K562 (cell line): ENCODE measurements around the gene GATB. TPM values are rescaled to one million over a fixed set of nuclear protein-coding genes. Genes with fewer than 3 reads are reported as not detected.

Experiments used
- ATAC-seq: fragments of 200-7000 bp; cut with Tn5 transposase; 3 replicates; pipeline ENCODE4 v1.9.1; 2020; ENCODE audit warnings: moderate library complexity
- BruUV-seq: library from RNA; stranded (reverse); fragments of 400-500 nt; replicated peaks from 2 replicates; lab custom pipeline; 2021; lab: Mats Ljungman, UMichigan
- CTCF ChIA-PET: fragments of 300-600 bp; formaldehyde crosslinking; extraction: SDS; loops from one replicate; lab custom pipeline; 2021; ENCODE audit warnings: low intra/inter-chr PET ratio; lab: Yijun Ruan, JAX
- POLR2A ChIA-PET: fragments of 300-600, 350-650 bp; sonication (Branson Sonifier 250); formaldehyde crosslinking; extraction: SDS; loops from one replicate; lab custom pipeline; 2021; ENCODE audit warnings: antibody characterized with exemption, inconsistent platforms; lab: Yijun Ruan, JAX
- DNase-seq, 4 experiments: peaks; one replicate each; pipeline versions ENCODE4 v3.0.0 to v3.0.0-alpha.2; 2011 to 2018; ENCODE audit warnings: low spot score in 3 of 4, mixed read lengths in 3 of 4; ENCODE audit errors: extremely low read depth in 1 of 4
- FAIRE-seq: peaks from 2 replicates; lab custom pipeline; 2011; peaks lifted over from hg19 to GRCh38; lab: Jason Lieb, UNC
- H2AFZ ChIP-seq: 2 replicates; pipeline ENCODE4 v1.6.0; 2011; ENCODE audit warnings: low read depth, low read length, control low read depth, inconsistent platforms
- H3K27ac ChIP-seq: fragments of 200-600 bp; 3 replicates; pipeline ENCODE4 v1.8.0; 2011; ENCODE audit warnings: low read depth, mild to moderate bottlenecking, control low read depth, inconsistent platforms, low read length, moderate library complexity, mixed read lengths; ENCODE audit errors: extremely low read depth
- H3K27me3 ChIP-seq, 2 experiments: fragments of 300-600 bp in 1 of 2; 2 replicates in 1 of 2; 3 replicates in 1 of 2; pipeline versions ENCODE4 v1.6.0 to v1.8.0; 2011; ENCODE audit warnings: inconsistent platforms in 2 of 2, low read length in 2 of 2, mild to moderate bottlenecking in 1 of 2, mixed read lengths in 1 of 2, moderate library complexity in 1 of 2; ENCODE audit not compliant: control insufficient read depth in 2 of 2, insufficient read depth in 2 of 2
- H3K36me3 ChIP-seq: fragments of 300-600 bp; 3 replicates; pipeline ENCODE4 v1.8.0; 2011; ENCODE audit warnings: mild to moderate bottlenecking, low read length, inconsistent platforms; ENCODE audit not compliant: control insufficient read depth, insufficient read depth
- H3K4me1 ChIP-seq, 2 experiments: fragments of 200-600 bp in 1 of 2; replicated peaks in 1 of 2; 2 replicates in 1 of 2; 3 replicates in 1 of 2; pipeline versions ENCODE4 v1.5.1 to v1.8.0; 2011; ENCODE audit warnings: inconsistent platforms in 2 of 2, low read length in 2 of 2, mild to moderate bottlenecking in 1 of 2, mixed read lengths in 1 of 2, moderate library complexity in 1 of 2; ENCODE audit not compliant: control insufficient read depth in 2 of 2, insufficient read depth in 2 of 2
- H3K4me2 ChIP-seq: 2 replicates; pipeline ENCODE4 v1.6.1; 2011; ENCODE audit warnings: low read length, control low read depth, inconsistent platforms, mixed read lengths; ENCODE audit not compliant: insufficient read depth
- H3K4me3 ChIP-seq: fragments of 200-600 bp; sonication (generic), shearing (Covaris generic); 2 replicates; pipeline ENCODE4 v1.5.1; 2016; ENCODE audit warnings: control low read depth, inconsistent platforms
- H3K79me2 ChIP-seq: fragments of 200-600 bp; 3 replicates; pipeline ENCODE4 v1.8.0; 2011; ENCODE audit warnings: low read length, inconsistent platforms; ENCODE audit not compliant: control insufficient read depth, insufficient read depth
- H3K9ac ChIP-seq, 2 experiments: 2 replicates each; pipeline versions ENCODE4 v1.6.0 to v1.6.1; 2011; ENCODE audit warnings: low read depth in 2 of 2, low read length in 2 of 2, control low read depth in 1 of 2, inconsistent platforms in 1 of 2, mild to moderate bottlenecking in 1 of 2, mixed read lengths in 1 of 2; ENCODE audit not compliant: insufficient read depth in 1 of 2
- H3K9me1 ChIP-seq: one replicate; pipeline ENCODE4 v1.6.0; 2011; ENCODE audit warnings: inconsistent platforms, mild to moderate bottlenecking, low read length, moderate library complexity; ENCODE audit not compliant: control insufficient read depth, insufficient read depth
- H3K9me3 ChIP-seq: replicated peaks from 2 replicates; pipeline ENCODE4 v1.5.1; 2011; ENCODE audit warnings: low read depth, low read length, inconsistent platforms; ENCODE audit not compliant: control insufficient read depth, insufficient read depth
- H4K20me1 ChIP-seq: replicated peaks from 2 replicates; pipeline ENCODE4 v1.6.1; 2011; ENCODE audit warnings: low read length, inconsistent platforms, mixed read lengths; ENCODE audit not compliant: control insufficient read depth, insufficient read depth
- CBX8 ChIP-seq: fragments of 200-600 bp; sonication (generic); IDR thresholded peaks from 2 replicates; pipeline ENCODE4 v1.6.1; 2012; ENCODE audit warnings: borderline replicate concordance, mixed run types, low read depth, mild to moderate bottlenecking, moderate library complexity, mixed read lengths, low read length, control low read depth, inconsistent platforms; ENCODE audit not compliant: poor library complexity, severe bottlenecking; ENCODE audit errors: extremely low read depth
- CTCF ChIP-seq, 3 experiments: IDR thresholded peaks in 2 of 3; conservative IDR thresholded peaks in 1 of 3; 2 replicates each; pipeline ENCODE4 v1.5.1; 2011 to 2012; ENCODE audit warnings: low read length in 3 of 3, mild to moderate bottlenecking in 3 of 3, control low read depth in 2 of 3, improper control_type of control experiment in 1 of 3, inconsistent platforms in 1 of 3, low read depth in 1 of 3, mixed read lengths in 1 of 3, moderate library complexity in 1 of 3; ENCODE audit not compliant: insufficient read depth in 2 of 3
- NFATC3 ChIP-seq: fragments of 450-650 bp; IDR thresholded peaks from 2 replicates; pipeline ENCODE4 v1.6.1; 2017; ENCODE audit warnings: mild to moderate bottlenecking
- RAD21 ChIP-seq, 2 experiments: fragments of 250-450 bp in 1 of 2; fragments of 450-650 bp in 1 of 2; sonication (Bioruptor Pico) in 1 of 2; formaldehyde crosslinking in 1 of 2; IDR thresholded peaks in 1 of 2; conservative IDR thresholded peaks in 1 of 2; 2 replicates each; pipeline versions ENCODE4 v1.4.0 to v1.8.0; 2020 to 2022; ENCODE audit warnings: mild to moderate bottlenecking in 2 of 2, moderate library complexity in 1 of 2
- RCOR1 ChIP-seq, 2 experiments: IDR thresholded peaks; 2 replicates each; pipeline ENCODE4 v1.6.1; 2012; ENCODE audit warnings: low read depth in 2 of 2, low read length in 2 of 2, borderline replicate concordance in 1 of 2, improper control_type of control experiment in 1 of 2
- SMC3 ChIP-seq: conservative IDR thresholded peaks from 2 replicates; pipeline ENCODE4 v1.6.1; 2011; ENCODE audit warnings: low read depth, low read length, improper control_type of control experiment; ENCODE audit not compliant: insufficient read depth
- VEZF1 ChIP-seq: fragments of 200-800 bp; sonication (Bioruptor generic); IDR thresholded peaks from 2 replicates; pipeline ENCODE4 v1.6.1; 2017; ENCODE audit warnings: missing genetic modification characterization, missing compliant biosample characterization
- YY1 ChIP-seq, 3 experiments: IDR thresholded peaks; 2 replicates each; pipeline ENCODE4 v1.6.1; 2011; ENCODE audit warnings: low read length in 2 of 3, mild to moderate bottlenecking in 2 of 3, moderate library complexity in 2 of 3, borderline replicate concordance in 1 of 3, control low read depth in 1 of 3, low read depth in 1 of 3; ENCODE audit not compliant: insufficient read depth in 3 of 3, insufficient replicate concordance in 2 of 3, control insufficient read depth in 1 of 3, insufficient read length in 1 of 3; ENCODE audit errors: extremely low read depth in 1 of 3
- ZKSCAN3 ChIP-seq: fragments of 250-450 bp; sonication (Bioruptor Pico); IDR thresholded peaks from 2 replicates; pipeline ENCODE4 v1.4.0; 2020
- ZNF766 ChIP-seq: fragments of 200-800 bp; sonication (Bioruptor generic); conservative IDR thresholded peaks from 2 replicates; pipeline ENCODE4 v1.6.1; 2016; ENCODE audit warnings: missing genetic modification characterization, missing compliant biosample characterization
- WGBS: fragments of 100-300 bp; shearing (Covaris generic); methylation state at CpG from one replicate; pipeline ENCODE4 v1.1.6; 2016; ENCODE audit warnings: low coverage, mixed read lengths; ENCODE audit not compliant: insufficient coverage; ENCODE audit errors: missing lambda C conversion rate; 5-methylcytosine and 5-hydroxymethylcytosine counted together
- in situ Hi-C: fragments of 300-500 bp; cut with MboI; formaldehyde crosslinking; loops from 4 replicates; pipeline ENCODE4 v1.15.0; 2018; ENCODE audit warnings: inconsistent platforms, mixed read lengths
- intact Hi-C: fragments of 100-400 bp; cut with micrococcal nuclease; formaldehyde crosslinking; loops from 2 replicates; pipeline ENCODE4 v1.14.2; 2022
- polyA plus RNA-seq, 8 experiments: library from polyadenylated mRNA; depleted of rRNA in 4 of 8; stranded (reverse) in 5 of 8; unstranded in 3 of 8; fragments of >200 nt; fragmentation: Nextera tagmentation in 2 of 8; fragmentation: Illumina TruSeq in 1 of 8; extraction: Ambion mirVana in 2 of 8; extraction: Trizol in 1 of 8; gene quantifications; 2 replicates each; pipeline versions ENCODE4 v1.2.1 to v1.2.3, GENCODE V29; 2011 to 2014; ENCODE audit warnings: inconsistent platforms in 1 of 8, missing spikeins in 1 of 8
- total RNA-seq, 7 experiments: library from RNA; depleted of rRNA in 6 of 7; stranded (reverse); fragments of >200 nt in 6 of 7; fragmentation: Illumina TruSeq in 2 of 7; extraction: Trizol in 2 of 7; gene quantifications; 2 replicates each; pipeline versions ENCODE4 v1.2.1 to v1.2.3, GENCODE V29; 2011 to 2021; ENCODE audit warnings: low replicate concordance in 1 of 7

GATB gene
- total and polyA plus RNA-seq, 9 of the 15 experiments (the other 6 are each of a cell fraction or from before 2014, with no cell fraction given), result 15.3 to 31.8 (median 26.2) TPM

GRCh38 chr4:151801547-151802516 is 41.0 kb upstream of the GATB start:
- FAIRE-seq, result peak; percentile 94
- Histone ChIP-seq H3K27me3 (no peaks in the 10 kb centered on the region; a peak in 3 of 5 replicates), H3K4me2 (no peak overlapping the region), H3K27ac (no peak overlapping the region), H3K9ac (no peak overlapping the region), H3K9me3 (no peaks in the 10 kb centered on the region), H3K36me3 (no peaks in the 10 kb centered on the region), H3K9me1 (no peaks in the 10 kb centered on the region), H4K20me1 (no peaks in the 10 kb centered on the region), H3K4me3 (no peak overlapping the region), H2AFZ (no peak overlapping the region), H3K4me1 (no peaks in the 10 kb centered on the region), H3K79me2 (no peaks in the 10 kb centered on the region)
- intact Hi-C loops, result loop anchor here (10.0 kb wide), 1 partner anchor 157 kb away; no protein-coding TSS in a partner anchor
- peak; percentile 45; the same call in 1 of the 2 replicates for TF ChIP-seq ZNF766 (CRISPR knock-in tag)
- TF ChIP-seq CTCF (IDR thresholded peaks at IDR 0.05 in 2 of 3, conservative IDR thresholded peaks at IDR 0.05 in 1 of 3; ENCODE audit: insufficient read depth in 2 of 3, low read depth in 1 of 3, low read length in 3 of 3), result peak; percentile 87 to 98 (median 97)
- no peak for TF ChIP-seq ZKSCAN3 (CRISPR knock-in tag)
- TF ChIP-seq SMC3, result 0 out of 2 replicates have a peak, but pooled peaks have one; percentile 31
- TF ChIP-seq YY1 (IDR thresholded peaks at IDR 0.05; ENCODE audit: borderline replicate concordance in 1 of 3, control insufficient read depth in 1 of 3, extremely low read depth in 1 of 3, insufficient read depth in 3 of 3, insufficient read length in 1 of 3, insufficient replicate concordance in 2 of 3, low read depth in 1 of 3, low read length in 2 of 3), result peak; percentile 19 to 90 (median 69)
- peak; percentile 29 to 30; a peak in 3 of 4 replicates for TF ChIP-seq RAD21 (CRISPR knock-in tag; conservative IDR thresholded peaks at IDR 0.05 in 1 of 2, IDR thresholded peaks at IDR 0.05 in 1 of 2)
- no peak for TF ChIP-seq NFATC3
- peak in 1 of 2 experiments; percentile 45; a peak in 1 of 4 replicates for TF ChIP-seq RCOR1 (IDR thresholded peaks at IDR 0.05; ENCODE audit: borderline replicate concordance in 1 of 2, low read depth in 2 of 2, low read length in 2 of 2)
- 0 out of 2 replicates have a peak, but pooled peaks have one; percentile 16 for TF ChIP-seq VEZF1 (CRISPR knock-in tag)
- TF ChIP-seq CBX8, result no peak
- ATAC-seq, result peak; percentile 95
- peak; percentile 51 to 73 (median 71) for DNase-seq
- BruUV-seq, result no TSS peak
- ChIA-PET CTCF (no interaction called here), POLR2A (interaction anchor here (1.0 kb wide), 1 partner anchor 12 kb away, joined by 3 read pairs; no protein-coding TSS in a partner anchor)
- in situ Hi-C loops, result no loop called here
- WGBS, result 2% methylated on average over 13 of the region's 15 CpGs
